ENCODE measurements around the gene IL1RAP.

The IL1RAP gene

DNA sequence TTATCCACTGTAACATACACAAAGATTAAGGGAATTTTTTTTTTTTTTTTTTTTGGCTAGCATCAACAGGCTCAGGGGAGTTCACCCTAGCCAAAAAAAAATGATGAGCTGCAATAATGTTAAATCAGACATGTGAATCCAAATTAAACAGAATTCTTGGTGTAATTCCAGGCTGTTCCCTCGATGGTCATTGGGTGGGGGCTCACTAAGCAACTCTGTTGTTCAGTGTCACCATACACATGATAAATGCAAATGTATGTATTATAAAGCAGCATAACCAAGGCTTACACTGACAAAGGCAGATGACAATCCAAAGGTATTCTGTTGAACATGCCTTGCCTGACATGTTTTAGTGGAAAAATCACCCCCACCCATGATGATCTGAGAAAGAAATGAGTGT lies 29.0 kb downstream of the IL1RAP start:
- DNase-seq (ENCODE audit: low spot score), result no peak

DNA sequence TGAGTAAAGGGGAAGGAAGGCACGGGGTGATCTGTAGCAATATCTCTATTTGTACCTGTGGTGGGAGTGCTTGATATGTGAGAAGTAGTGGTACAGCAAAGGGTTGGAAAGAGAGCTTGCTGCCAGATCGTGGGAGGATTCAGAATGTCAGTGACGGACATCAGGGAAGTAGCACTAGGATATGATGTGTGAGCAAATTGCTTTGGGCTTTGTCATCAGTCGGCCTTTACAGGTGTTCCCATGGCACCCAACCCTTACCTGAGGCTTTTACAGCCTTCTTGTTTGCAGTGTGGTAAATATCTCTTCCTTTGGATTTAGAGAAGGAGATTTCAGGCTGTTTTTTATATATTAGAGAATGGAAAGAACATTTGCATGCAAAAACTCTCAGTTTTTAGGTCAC lies 29.8 kb downstream of the IL1RAP start:
- no peak for DNase-seq (ENCODE audit: low spot score)

DNA sequence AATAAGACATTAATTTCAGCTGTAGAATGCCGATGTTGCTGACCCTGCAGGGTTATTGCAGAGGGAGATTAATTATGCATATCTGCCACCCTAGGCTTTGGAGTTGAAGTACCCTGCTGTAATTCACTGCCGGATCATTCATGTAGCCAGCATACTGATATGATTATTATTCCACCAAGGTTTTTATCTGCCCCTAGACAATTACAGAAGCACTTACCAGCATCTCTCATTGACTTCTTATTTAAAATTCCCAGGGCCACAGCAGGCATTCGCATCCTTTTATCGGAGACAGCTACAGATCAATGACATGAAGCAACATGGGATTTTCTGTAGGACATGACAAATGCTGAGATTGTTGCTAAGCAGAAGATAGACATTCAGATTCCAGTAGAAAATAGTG lies 31.3 kb downstream of the IL1RAP start:
- no peak for DNase-seq (ENCODE audit: low spot score)

DNA sequence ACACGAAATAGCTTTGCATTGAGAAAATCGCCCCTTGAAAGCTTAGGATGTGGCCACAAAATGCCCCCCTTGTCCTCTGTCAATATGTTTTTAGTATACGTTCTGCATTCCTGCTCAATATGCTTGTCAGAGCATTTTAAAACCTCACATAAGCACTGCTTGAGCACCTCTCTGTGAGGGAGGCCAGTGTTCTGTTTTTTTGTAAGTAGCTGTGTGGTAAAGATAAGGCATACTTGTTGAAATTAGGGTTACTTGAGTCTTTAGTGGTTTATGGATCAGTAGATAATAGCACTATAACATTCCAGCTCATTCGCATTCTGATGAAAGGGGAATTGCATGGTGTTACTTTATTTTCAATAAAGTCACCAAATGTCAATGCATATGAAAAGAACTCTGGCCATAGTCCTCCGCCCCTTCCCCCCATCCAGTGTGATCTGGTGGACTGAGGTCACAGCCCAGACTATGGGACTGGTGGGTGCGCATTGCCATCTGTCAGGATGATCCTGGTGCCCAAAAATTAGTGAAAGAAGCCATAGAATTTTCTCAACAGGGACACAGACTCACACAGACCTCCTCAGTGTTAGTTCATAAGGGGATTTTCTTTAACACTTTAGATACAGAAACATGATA lies 33.1 kb downstream of the IL1RAP start:
- no peak for DNase-seq (ENCODE audit: low spot score)

DNA sequence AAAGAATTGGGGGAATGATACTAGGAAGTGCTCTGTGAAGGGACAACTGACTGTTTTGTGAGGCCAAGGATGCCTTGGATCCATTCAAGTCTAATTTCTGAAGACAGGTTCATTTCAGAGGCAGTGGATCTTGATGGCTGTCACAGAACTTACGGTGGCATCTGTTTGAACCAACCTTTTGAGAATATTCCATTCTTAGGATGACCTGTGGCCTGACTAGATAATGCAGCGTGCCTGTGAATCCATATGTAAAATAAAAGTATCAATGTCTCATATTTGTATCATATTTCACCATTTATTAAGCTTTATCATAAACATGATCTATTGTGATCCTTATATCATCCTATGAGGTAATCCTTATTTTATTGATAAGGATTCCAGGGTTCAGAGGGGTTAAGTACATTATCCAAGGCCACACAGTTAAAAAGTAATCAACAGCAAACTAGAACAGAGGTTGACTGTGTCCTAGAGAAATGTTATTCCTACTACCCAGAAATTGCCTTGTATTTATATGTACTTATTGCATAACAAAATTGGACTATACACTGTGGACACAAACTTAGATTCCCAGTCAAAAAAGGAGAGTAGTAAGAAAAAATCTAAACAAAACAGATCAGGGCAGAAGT lies 34.3 kb downstream of the IL1RAP start:
- no peak for DNase-seq (ENCODE audit: low spot score)

DNA sequence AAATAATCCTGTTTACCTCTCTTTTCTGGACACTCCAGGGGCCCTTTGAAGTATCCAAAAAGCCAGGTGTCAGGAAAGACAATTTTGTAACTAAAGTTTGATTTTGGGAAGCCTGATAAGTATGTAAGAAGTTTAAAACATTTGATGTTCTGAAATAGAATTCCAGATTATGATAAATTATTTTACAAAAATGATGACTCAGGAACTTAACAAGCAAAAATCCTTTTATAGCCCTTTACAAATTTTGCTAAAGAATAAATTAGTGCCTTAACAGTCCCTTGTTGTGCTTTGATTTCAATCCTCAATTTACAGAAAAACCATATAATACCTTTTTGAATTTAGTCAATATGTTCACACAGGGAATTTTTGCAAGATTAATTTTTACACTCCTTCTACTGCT lies 38.1 kb downstream of the IL1RAP start:
- DNase-seq (ENCODE audit: low spot score), result no peak

DNA sequence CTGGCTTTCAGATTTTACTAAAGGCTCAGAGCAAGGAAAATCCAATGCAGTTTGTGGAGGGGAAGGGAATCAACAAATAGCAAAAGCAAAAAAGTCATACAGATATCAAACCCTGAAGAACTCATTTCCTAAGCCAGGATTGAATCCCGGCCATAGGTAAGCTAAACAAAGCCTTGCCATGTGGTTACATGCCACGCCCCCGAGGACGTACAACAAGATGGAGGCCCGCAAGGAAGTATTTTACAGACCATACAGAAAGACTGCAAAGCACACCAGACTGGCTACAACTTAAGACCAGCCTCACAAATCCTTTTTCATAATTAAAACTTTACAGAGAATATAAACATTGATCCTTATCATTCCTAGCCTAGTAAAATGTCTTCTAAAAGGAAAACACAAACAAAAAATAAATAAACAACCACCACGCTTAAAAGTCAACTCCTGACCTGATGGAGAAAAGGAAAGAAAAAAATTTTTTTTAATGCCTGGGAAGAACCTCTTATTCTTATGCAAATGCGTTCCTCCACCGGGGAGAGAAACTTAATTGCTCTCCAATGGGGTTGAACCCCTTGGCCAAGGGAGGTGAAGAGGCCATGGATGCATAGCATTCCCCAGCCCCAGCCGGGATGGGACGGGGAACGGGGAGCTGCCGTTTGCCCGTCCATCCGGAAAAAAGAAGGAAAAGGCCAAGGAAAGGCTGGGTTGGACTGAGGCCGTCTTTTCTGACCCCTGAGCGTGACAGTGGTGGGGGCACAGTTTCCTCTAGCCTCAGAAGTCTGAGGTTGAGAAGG lies 39.3 kb downstream of the IL1RAP start:
- no peak for DNase-seq (ENCODE audit: low spot score)

DNA sequence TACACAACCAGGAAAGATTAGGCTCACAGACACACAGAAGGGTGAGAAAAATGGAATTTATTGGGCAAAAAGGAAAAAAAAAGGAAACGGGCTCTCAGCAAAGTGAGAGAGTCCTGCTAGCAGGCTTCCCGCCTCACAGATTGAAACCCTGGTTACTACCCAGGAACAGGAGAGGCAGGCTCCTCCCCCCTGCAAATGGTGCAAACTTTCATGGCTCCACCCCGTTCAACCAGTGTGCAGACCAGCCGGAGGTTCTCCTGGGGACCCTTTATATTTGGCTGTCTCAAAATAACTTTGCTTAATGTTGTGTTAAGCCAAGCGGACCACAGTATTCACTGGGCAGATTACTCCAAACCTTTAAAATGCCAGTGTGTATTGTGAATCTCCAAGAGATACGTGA lies 40.3 kb downstream of the IL1RAP start:
- DNase-seq (ENCODE audit: low spot score), result no peak

DNA sequence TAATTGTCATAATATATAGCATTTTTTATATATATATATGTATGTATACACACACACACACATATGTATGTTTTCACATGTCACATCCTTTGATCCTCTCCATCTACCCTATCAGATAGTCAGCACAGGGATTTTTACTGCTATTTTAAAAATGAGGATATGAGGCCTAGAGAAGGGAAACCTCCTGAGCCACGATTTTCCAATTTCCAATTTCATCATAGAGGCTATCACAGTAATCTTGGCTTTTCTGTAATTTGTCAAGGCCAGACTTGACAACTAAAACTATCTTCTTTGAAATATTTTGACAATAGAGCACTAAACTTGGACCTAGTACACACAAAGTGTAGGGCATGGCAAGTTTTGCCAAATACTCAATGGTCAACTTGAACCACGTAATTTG lies 42.5 kb downstream of the IL1RAP start:
- DNase-seq (ENCODE audit: low spot score), result no peak

DNA sequence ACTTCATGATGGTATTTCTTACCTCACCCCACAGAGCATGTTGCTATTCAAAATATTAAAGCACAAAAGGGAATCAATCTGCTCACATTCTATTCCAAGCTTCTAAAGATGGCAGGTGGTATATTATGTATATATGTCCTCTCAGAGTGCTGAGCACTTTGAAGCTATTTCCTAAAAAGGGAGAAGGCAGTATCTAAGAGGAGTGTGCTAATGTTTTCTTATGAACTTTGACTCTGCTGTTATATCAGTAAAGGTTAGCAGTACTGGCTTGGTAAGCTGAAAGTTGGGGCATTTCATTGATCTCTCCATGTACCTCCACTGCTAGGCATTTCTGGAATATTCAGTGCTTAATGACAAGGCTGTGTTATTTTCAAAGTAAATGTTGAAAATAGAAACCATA lies 43.4 kb downstream of the IL1RAP start:
- DNase-seq (ENCODE audit: low spot score), result no peak

DNA sequence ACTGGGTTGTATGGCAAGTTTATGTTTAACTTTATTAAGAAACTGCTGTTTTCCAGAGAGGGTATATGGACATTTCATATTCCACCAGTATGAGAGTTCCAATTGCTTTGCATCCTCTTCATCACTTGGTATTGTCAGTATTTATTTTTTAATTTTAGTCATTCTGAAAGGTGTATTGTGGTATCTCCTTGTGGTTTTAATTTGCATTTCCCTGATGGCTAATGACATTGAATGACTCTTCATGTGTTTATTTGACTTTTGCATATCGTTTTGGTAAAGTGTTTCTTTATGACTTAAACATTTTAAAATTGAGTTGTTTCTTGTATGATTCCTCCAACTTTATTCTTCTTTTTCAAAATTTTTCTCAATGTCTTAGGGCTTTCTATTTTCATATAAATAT lies 44.4 kb downstream of the IL1RAP start:
- DNase-seq (ENCODE audit: low spot score), result no peak

DNA sequence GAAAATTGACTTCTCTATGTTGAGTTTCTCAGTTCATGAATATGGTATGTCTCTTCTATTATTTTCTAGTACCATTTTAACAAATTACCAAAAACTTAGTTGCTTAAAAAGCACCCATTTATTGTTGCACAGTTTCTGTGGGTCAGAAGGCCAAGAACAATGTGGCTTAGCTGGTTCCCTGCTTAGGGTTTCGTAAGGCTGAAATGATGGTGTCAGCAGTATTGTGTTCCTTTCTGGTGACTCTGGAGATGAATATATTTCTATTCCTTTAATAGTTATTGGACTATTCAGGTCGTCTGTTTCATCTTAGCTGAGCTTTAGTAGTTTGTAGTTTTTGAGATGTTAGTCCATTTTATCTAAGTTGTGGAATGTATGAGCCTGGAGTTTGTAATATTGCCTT lies 44.9 kb downstream of the IL1RAP start:
- DNase-seq (ENCODE audit: low spot score), result no peak

DNA sequence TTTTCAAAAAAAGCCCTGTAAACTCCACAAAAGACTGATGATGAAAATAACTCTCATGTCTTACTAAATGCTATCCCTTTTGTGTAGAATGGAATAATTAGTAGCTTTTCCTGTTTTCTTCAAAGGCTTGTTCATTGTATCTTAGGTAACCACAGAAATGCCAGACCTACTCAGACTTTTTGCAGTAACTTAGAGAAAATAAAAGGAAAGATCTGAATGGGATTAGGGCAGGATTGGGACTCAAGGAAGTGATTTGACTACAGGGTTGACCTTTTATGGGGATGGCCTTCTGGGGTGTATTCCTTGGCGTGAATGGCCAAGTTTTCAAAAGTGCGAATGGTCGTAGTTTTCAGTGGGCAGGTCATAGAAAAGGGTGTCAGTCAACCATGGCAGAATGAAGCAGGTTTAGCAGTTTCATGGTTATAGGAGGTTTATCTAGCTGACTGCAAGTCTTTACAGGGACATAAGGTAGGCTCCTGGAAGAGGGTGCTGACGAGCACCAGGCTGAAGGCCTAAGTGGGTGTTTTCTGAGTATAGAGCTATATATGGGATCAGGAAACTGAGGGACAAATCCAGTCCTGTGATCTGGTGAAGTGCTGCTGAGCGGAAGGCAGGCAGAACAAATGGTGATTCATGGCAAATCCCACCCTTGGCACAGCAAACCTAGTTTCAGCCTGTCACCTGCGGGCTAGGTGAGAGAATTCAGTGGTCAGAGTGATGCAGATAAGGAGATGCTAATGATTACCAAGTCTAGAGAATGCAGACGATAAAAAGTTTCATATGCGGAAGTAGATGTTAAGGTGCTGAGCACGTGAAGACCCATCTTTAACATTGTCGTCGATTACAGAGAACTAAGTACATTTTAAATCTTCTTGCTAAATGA lies 46.4 kb downstream of the IL1RAP start:
- DNase-seq (ENCODE audit: low spot score), result no peak

DNA sequence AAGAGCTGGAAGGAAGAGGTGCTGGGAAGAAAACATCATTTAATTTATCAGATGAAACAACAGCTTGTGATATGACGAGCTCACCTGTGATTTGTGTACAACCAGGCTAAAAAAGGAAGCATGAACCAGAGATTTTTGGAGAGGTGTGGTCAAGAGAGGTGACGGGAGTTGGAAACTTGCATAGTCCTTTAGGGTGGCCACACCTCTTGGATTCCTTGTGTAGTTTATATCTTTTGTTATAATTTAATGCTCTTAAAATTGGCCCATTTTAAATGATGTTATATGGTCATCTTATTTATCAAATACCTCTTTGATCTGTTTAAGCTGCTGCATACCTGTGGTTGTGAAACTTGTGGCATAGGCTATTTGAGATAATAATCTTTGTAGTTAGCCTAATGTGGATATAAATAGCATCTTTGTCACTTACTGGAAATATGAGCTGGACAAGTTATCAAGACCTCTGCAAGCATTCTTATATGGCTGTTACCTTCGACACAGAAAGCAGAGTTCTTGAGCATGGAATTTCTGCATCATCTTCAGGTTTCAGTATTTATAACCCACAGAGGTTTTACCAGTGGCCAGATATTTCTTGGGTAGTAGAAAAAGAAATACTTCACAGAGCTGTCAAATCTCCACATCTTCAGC lies 49.1 kb downstream of the IL1RAP start:
- DNase-seq (ENCODE audit: low spot score), result no peak

DNA sequence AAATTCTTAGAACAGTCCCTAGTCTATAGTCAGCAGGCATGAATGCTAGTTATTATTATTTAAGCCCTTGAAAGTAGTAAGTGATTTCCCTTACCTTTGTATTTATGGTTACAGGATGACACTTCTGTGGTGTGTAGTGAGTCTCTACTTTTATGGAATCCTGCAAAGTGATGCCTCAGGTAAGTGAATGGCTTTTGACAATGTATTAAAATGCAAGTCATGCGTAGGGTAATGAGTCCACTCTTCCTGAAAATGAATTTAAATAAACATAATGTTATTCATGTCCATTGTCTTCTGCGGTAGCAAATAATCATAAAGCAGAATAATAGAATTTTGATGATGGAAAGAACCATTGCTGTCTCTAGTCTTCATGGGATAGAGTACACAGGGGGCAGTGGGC lies 50.3 kb downstream of the IL1RAP start:
- DNase-seq (ENCODE audit: low spot score), result no peak

DNA sequence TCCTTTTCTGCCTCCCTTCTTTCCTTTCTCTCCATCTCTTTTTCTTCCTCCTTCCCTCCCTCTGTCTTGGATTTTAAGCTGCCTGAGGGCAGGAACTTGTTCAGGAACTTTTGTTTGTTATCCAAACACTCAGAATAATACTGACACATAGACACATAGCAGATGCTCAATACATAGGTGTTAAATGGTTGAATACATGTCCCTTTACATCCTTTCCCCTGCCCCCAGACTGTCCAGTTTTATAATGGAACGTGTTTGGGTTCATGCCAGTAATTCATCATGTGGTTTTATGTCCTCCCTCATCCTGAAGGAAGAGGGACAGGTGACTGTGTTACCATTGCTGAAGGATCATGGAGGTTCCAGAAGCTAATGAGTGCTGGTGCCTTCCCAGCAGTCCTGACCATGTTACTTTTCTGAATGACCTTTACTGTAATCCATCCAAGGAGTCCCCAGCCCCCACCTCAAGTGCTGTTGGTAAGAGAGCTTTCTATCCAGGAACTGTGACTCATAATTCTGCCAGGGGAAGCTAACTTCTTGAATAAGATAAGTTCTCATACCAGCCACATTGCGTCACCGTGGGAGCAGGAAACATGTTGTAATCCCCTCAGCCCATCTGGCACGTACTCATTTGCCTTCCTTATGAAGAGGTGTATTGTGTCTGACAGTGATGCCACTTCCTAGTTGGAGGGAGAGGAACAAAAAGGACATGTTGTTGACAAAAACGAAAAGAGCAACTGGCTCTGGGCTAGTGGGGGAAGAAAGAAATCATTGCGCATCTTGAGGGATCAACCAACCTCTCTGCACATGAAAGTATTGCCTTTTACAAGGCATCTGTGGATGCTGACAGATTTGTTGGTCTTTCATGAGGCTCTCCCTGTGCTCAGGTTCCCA lies 52.4 kb downstream of the IL1RAP start:
- no peak for DNase-seq (ENCODE audit: low spot score)

DNA sequence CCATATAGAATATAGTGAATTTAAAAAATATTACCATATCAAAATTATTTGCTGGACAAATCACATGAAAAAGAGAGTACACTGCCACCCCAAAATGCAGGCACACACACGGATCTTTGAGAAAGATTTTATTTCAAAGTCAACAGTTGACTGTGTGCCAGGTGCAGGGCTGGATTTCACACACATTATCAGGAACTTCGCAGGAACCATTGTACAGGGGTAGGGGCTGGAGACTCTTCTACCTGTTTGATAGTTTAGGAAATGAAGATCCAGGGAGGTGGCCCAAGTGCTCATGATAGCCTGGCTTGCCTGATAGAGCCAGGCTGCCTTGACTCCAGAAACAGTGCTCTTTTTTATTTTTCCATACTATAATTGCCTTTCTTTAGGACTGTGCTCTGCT lies 54.2 kb downstream of the IL1RAP start:
- DNase-seq (ENCODE audit: low spot score), result no peak

DNA sequence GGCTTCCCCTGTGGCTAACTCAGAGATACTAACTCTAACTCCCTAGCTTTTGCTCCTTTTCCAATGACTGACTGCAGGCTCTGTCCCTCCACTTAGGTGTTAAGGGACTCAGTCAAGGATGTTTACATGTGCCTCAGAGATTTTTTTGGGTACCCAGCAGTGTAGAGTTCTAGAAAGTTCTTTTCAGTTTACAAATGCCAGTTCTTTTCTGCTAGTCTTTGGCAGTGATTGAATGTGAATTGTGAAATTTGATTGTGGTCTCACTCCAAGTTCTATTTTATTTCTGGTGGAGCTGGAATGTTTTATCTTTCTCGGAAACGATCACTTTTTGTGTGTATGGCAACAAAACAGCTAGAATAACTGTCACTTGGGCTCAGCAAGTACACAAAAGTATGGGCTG lies 60.6 kb downstream of the IL1RAP start:
- no peak for DNase-seq (ENCODE audit: low spot score)

DNA sequence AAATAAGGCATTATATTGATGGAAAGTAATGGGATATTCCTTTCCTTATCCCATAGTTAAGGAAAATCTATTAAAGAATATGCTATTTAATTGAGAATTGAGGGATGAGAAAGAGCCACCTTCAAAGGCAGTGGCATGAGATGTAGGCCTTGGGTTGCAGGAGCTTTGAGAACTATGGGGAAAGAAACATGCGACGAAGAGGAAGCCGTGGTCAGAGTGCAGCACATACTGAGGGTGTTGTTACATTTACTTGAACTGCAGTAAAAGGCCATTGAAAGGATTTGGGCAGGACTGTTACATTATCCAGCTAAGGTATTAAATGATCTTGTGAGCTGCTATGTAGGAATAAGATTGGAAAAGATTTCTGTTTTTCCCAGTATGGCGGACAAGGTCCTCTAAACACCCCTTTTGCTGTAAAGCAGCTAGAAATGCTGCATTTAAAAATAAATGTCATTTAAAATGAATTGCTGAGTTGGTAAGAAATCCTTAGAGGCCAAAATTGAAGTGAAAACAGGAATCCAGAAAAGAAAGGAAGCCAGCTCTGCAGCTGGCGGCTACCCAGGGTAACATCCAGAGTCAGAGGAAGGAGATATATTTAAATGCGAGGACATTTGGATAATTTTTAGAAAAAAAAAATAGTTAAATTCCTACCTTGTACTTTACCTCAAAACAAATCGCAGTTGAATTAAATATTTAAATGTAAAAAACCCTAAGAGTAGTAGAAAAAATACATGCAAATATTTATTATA lies 61.7 kb downstream of the IL1RAP start:
- DNase-seq (ENCODE audit: low spot score), result no peak

DNA sequence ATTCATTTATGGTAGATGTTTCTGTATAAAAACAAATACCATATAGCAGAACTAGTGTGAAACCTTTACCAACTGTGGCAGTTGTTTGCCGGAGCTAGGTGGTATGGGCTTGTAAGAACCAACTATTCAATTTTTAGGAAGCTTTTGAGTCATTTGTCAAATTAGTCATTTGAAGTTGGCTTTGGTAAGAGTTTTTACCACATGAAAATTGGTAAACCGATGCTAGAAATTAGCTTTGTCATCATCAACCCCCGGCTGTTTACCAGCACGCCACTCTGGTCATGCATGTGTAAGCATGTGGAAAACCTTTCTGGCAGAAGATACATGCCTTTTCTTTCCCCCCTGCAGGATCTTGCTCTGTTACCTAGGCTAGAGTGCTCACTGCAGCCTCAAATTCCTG lies 63.3 kb downstream of the IL1RAP start:
- DNase-seq (ENCODE audit: low spot score), result no peak

All from hematopoietic multipotent progenitor cell treated with erythropoietin and hydrocortisone succinate and interleukin-3 and kit ligand, for 17 days (in vitro differentiated cells).